ENCODE measurements around the gene SALL1. TPM values are rescaled to one million over a fixed set of nuclear protein-coding genes. Genes with fewer than 3 reads are reported as not detected.

SALL1 gene
- total and polyA plus RNA-seq, 2 of the 4 experiments (the other 2 are of a cell fraction) = 0.90 to 5.2 TPM

DNA sequence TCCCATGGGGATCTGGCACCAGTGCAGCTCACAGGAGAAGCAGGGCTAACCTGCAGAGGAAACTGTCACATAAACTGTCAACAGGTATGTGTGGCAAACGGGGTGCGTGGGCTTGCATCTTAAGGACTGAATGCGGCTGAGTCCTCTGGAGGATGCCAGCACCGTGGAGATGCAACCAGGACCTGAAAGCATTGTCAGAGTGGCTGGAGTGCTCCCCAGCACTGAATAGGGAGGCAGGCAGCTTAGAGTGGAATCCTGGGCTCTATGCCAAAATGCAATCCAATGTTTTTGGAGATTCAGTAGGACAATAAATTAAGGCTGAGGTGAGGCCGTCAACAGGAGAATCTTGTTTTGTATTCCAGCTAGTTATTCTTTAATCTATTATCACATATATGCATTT lies 21.3 kb upstream of the SALL1 start:
- Histone ChIP-seq H3K56ac (ENCODE audit: extremely low read depth, insufficient read depth, low read length) (no peak overlapping the region), H3K4me3 (ENCODE audit: insufficient read depth, low read depth, low read length) (no peak overlapping the region), H3K27me3 (ENCODE audit: control insufficient read depth, insufficient read depth, low read length) (no peaks in the 10 kb centered on the region), H3K4me1 (ENCODE audit: control insufficient read depth, insufficient read depth, low read length) (no peaks in the 10 kb centered on the region), H2AK9ac (replicated peaks; ENCODE audit: low read depth, low read length, poor library complexity) (no peak overlapping the region), H3K27ac (ENCODE audit: insufficient read depth, low read length) (no peak overlapping the region), H3K18ac (ENCODE audit: low read depth, low read length) (no peak overlapping the region), H3K14ac (replicated peaks; ENCODE audit: low read depth, low read length) (no peak overlapping the region), H3K23ac (ENCODE audit: low read depth, low read length) (no peak overlapping the region), H2BK20ac (ENCODE audit: low read depth, low read length) (no peak overlapping the region), H2AFZ (replicated peaks; ENCODE audit: low read length, poor library complexity) (no peak overlapping the region), H4K20me1 (ENCODE audit: insufficient read depth, low read length) (no peaks in the 10 kb centered on the region), H2BK5ac (ENCODE audit: low read depth, low read length, poor library complexity, severe bottlenecking) (no peak overlapping the region), H2AK5ac (ENCODE audit: low read depth, low read length) (no peak overlapping the region), H4K91ac (ENCODE audit: insufficient read depth, low read depth, low read length) (no peak overlapping the region), H3K9ac (ENCODE audit: low read depth, low read length) (no peak overlapping the region), H2BK15ac (ENCODE audit: low read depth, low read length) (no peak overlapping the region), H2BK120ac (ENCODE audit: low read depth, low read length) (no peak overlapping the region), H3K4me2 (ENCODE audit: low read depth, low read length) (no peak overlapping the region), H3K79me1 (ENCODE audit: low read depth in 1 of 2, low read length in 2 of 2) (peaks cover 0 to 7% of the 10 kb centered on the region in 2 experiments; a peak in 1 of 4 replicates), H4K5ac (ENCODE audit: low read depth, low read length) (no peak overlapping the region), H3K9me1 (ENCODE audit: insufficient read depth, low read length) (0 out of 2 replicates have a peak, but pooled peaks cover 1% of the 10 kb centered on the region), H3K36me3 (ENCODE audit: control insufficient read depth, insufficient read depth, low read length) (no peaks in the 10 kb centered on the region), H3K4ac (ENCODE audit: low read depth, low read length) (no peak overlapping the region), H3K9me3 (ENCODE audit: control insufficient read depth, insufficient read depth, low read length) (no peaks in the 10 kb centered on the region), H4K8ac (ENCODE audit: low read depth in 2 of 2, low read length in 2 of 2) (no peak overlapping the region)
- CTCF ChIA-PET = no interaction called here
- dilution Hi-C loops (cut with HindIII; ENCODE audit: low sequenced_read_pairs, unreplicated experiment) (no loop called here), intact Hi-C loops (cut with micrococcal nuclease) (no loop called here), in situ Hi-C loops (cut with MboI; ENCODE audit: low sequenced_read_pairs) (no loop called here)
- BruUV-seq (replicated peaks) = no TSS peak
- no peak for DNase-seq
- no peak for ATAC-seq (ENCODE audit: low read depth)
- TF ChIP-seq CEBPB (IDR thresholded peaks at IDR 0.05; ENCODE audit: low read depth, low read length) = no peak
- POLR2A ChIA-PET (ENCODE audit: unreplicated experiment) = no interaction called here
- WGBS, 2 experiments (ENCODE audit: extremely low coverage in 2 of 2, insufficient read length in 1 of 2) = 78% methylated on average over 4 of the region's 5 CpGs; no CpG with 5 or more reads in 1 of the 2 experiments
